GM19240 (cell line): ENCODE results near the gene SLC22A4.

Experiments
- DNase-seq: peaks from one replicate; pipeline ENCODE4 v3.0.0; 2011; ENCODE audit warnings: low spot score; ENCODE audit not compliant: insufficient read length

Gene SLC22A4

GRCh38 chr5:132299917-132300316, 5.7 kb downstream of the SLC22A4 start:
- no peak for DNase-seq

- DNase-seq: no peak
These were observed 6.6 kb downstream of the SLC22A4 start for GRCh38 chr5:132300577-132301343.

- no peak for DNase-seq
These were observed 7.4 kb downstream of the SLC22A4 start for GRCh38 chr5:132301344-132302271.

DNA sequence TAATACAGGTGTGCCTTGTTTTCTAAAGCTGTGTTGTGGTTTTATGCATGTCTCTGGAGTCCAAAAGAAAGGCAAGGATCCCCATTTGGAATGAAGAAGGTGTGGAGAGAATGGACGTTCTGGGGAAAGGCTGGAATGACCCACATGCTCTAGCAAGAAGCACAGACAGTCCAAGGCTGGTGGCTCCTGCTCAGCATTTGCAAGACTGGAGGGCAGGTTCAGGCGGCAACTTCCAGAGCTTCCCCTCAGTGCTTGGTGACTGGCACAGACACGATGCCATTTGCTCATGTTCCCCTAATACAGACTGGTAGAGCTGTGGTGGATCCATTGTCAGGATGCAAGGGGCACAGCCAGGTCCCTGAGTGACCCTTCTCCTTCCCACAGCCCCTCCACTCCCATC, 8.2 kb downstream of the SLC22A4 start:
- no peak for DNase-seq

- DNase-seq: no peak
These were observed 9.4 kb downstream of the SLC22A4 start for GRCh38 chr5:132303589-132303988.

DNA sequence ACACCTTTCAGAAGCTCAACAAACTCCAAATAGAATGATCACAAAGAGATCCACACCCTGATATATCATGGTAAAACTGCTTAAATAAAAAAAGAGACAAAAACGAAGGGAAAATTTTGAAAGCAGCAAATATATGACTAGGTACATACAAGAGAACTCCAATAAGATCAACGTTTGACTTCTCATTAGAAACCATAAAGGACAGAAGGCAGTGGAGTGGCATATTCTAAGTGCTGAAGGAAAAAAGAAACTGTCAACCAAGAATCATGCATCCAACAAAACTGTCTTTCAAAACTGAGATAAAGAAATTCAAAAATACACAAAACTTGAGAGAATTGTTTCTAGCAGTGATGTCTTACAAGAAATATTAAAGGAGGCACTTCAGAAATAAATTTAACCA, 11.2 kb downstream of the SLC22A4 start:
- no peak for DNase-seq

DNA sequence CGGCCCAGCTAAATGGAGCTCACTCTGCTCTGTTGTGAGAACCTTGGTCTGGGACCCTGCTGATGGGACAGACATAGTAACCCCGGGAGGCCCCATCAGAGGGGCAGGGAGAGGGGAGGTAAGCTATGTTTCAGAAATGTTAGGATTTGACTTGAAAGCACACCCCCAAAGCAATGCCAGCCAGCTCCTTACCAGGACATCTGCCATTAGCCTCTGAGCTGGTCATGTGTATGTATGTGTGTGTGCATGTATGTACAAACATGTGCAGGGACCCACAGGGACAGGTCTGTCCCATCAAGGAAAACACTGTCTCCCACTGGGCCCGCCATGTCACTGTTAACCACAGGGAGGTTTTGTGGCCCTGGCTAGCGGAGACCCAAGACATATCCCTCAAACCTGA, 14.5 kb downstream of the SLC22A4 start:
- DNase-seq: no peak

DNA sequence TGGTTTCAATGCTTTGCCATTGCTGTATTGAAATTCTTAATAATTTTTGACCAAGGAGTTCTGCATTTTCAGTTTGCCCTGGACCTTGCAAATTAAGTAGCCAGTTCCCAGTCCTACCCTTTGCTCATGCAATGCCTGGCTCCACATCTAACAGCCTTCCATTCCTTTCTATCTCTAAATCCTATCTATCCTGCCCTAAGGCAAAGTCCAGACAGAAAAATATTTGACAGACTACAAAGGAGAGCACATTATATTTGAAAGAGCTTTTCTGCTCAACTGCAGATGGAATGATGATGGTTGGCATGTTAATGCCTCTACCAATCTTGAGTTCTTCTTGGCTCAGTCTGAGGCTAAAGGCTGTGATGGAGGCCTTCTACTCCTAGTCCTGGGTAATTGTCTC, 15.5 kb downstream of the SLC22A4 start:
- no peak for DNase-seq

GRCh38 chr5:132310141-132310834, 16.1 kb downstream of the SLC22A4 start:
- DNase-seq: no peak

DNA sequence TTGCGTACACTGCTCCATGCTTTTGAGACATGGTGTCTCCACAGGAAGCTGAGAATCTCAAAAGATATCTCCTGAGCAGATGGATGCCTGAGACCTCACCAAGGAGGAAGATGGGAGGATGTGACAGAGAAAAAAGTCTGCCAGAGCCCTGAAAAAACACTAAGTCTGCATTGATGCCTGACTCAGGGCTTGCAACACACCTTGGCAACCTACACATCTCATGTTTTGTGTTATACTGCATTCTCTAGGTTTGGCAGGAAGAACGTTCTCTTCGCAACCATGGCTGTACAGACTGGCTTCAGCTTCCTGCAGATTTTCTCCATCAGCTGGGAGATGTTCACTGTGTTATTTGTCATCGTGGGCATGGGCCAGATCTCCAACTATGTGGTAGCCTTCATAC, 19.2 kb downstream of the SLC22A4 start:
- no peak for DNase-seq

- no peak for DNase-seq
These were observed 19.8 kb downstream of the SLC22A4 start for GRCh38 chr5:132313961-132314432.

GRCh38 chr5:132315529-132316067, 21.4 kb downstream of the SLC22A4 start:
- DNase-seq: no peak

GRCh38 chr5:132319975-132320374, 25.8 kb downstream of the SLC22A4 start:
- DNase-seq: no peak

GRCh38 chr5:132321109-132321721, 27.0 kb downstream of the SLC22A4 start:
- no peak for DNase-seq

GRCh38 chr5:132322266-132322665, 28.1 kb downstream of the SLC22A4 start:
- no peak for DNase-seq

GRCh38 chr5:132323202-132323601, 29.0 kb downstream of the SLC22A4 start:
- no peak for DNase-seq

GRCh38 chr5:132325691-132326090, 31.5 kb downstream of the SLC22A4 start:
- DNase-seq: no peak

- no peak for DNase-seq
These were observed 33.2 kb downstream of the SLC22A4 start for GRCh38 chr5:132327252-132327955.

- DNase-seq: no peak
These were observed 40.6 kb downstream of the SLC22A4 start for GRCh38 chr5:132334812-132335211.

DNA sequence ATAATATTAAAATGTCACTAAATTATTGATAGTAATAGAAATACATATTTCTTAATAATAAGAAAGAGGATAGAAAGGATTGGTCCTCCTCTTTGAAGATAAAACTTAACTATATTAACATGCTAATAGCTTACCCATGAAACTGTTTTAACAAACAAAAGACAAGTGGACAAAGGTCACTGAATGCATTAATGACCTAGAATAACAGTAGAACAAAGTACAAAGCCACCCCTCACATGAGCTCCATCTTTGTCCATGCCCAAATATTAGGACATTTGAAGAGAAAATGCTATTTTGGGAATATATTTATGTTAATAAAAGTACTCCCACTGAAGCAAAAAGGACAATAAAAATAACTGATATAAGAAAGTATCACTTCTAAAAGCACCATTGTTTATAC, 41.2 kb downstream of the SLC22A4 start:
- DNase-seq: no peak
